NCI-H2029 (cell line): ENCODE measurements around the gene CHD5.
"Not testable (repeated sequence)": the region's sequence is repeated elsewhere in the genome, so short reads cannot be mapped to it uniquely, and the experiment has no call there.

Source experiments
- DNase-seq: peaks from one replicate; lab custom pipeline; 2025; lab: John Stamatoyannopoulos, UW

Gene CHD5

GRCh38 chr1:6086358-6086757, 93.8 kb downstream of the CHD5 start:
- DNase-seq = no peak

GRCh38 chr1:6085666-6086065, 94.5 kb downstream of the CHD5 start:
- no peak for DNase-seq

- no peak for DNase-seq
Measured at GRCh38 chr1:6084781-6085495, 95.2 kb downstream of the CHD5 start.

GRCh38 chr1:6083801-6084446, 96.2 kb downstream of the CHD5 start:
- no peak for DNase-seq

GRCh38 chr1:6083385-6083784, 96.7 kb downstream of the CHD5 start:
- DNase-seq = no peak

GRCh38 chr1:6082430-6082971, 97.6 kb downstream of the CHD5 start:
- no peak for DNase-seq

- no peak for DNase-seq
Measured at GRCh38 chr1:6081901-6082300, 98.2 kb downstream of the CHD5 start.

- no peak for DNase-seq
Measured at GRCh38 chr1:6080469-6080868, 99.7 kb downstream of the CHD5 start.

- DNase-seq = no peak
Measured at GRCh38 chr1:6077919-6078318, 102.2 kb downstream of the CHD5 start.

- DNase-seq = no peak
Measured at GRCh38 chr1:6077506-6077905, 102.6 kb downstream of the CHD5 start.

- not testable (repeated sequence) for DNase-seq
Measured at GRCh38 chr1:6077061-6077460, 103.1 kb downstream of the CHD5 start.

- no peak for DNase-seq
Measured at GRCh38 chr1:6075748-6076147, 104.4 kb downstream of the CHD5 start.

- DNase-seq = no peak
Measured at GRCh38 chr1:6074192-6074901, 105.8 kb downstream of the CHD5 start.

- no peak for DNase-seq
Measured at GRCh38 chr1:6073480-6074053, 106.6 kb downstream of the CHD5 start.

- no peak for DNase-seq
Measured at GRCh38 chr1:6072774-6073479, 107.2 kb downstream of the CHD5 start.

- DNase-seq = no peak
Measured at GRCh38 chr1:6071219-6071618, 108.9 kb downstream of the CHD5 start.

GRCh38 chr1:6070450-6070974, 109.6 kb downstream of the CHD5 start:
- no peak for DNase-seq

GRCh38 chr1:6069573-6069972, 110.5 kb downstream of the CHD5 start:
- DNase-seq = no peak

GRCh38 chr1:6068932-6069331, 111.2 kb downstream of the CHD5 start:
- no peak for DNase-seq

- no peak for DNase-seq
Measured at GRCh38 chr1:6068073-6068472, 112.0 kb downstream of the CHD5 start.

GRCh38 chr1:6066680-6067079, 113.4 kb downstream of the CHD5 start:
- DNase-seq = no peak
